NCI-H1436 (cell line): ENCODE results near the gene BLVRA.
"Not testable (repeated sequence)": the region's sequence is repeated elsewhere in the genome, so short reads cannot be mapped to it uniquely, and the experiment has no call there.

Source experiments
- DNase-seq: peaks from one replicate; lab custom pipeline; 2025; lab: John Stamatoyannopoulos, UW

The BLVRA gene

DNA sequence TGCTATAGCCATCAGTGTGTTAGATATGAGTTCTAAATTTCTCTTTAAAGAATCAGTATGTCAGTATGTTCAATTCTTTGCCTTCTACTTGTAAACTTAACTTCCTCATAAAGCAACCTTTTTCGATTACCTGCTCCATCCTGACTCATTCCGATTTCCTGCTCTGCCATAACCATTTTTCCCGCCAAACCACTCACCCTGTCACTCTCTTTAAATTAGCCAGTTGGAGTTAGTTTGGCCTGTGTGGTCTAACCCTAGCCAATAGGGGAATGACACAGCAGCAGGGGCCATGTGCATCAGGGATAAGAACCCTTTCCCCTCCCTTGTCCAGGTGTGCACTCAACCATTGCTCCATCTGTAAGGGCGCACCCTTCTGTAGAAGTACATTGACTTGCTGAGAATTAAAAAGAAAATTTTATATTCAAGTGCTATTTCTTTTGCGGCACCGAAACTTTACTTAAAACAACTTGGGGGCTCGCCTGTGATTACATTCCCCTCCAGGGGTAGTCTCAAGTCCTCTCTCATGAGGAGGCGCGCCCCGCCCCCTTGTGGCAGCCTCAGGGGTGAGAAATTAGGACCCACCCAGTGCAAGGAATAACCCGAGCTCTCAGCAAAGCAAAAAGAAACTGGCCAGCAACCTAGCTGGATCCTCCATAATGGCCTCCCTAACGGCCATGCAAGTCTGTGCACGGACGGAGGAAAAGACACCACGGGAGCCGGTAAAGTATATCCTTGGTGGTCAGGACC is 51.9 kb downstream of the BLVRA start:
- DNase-seq = not testable (repeated sequence)

DNA sequence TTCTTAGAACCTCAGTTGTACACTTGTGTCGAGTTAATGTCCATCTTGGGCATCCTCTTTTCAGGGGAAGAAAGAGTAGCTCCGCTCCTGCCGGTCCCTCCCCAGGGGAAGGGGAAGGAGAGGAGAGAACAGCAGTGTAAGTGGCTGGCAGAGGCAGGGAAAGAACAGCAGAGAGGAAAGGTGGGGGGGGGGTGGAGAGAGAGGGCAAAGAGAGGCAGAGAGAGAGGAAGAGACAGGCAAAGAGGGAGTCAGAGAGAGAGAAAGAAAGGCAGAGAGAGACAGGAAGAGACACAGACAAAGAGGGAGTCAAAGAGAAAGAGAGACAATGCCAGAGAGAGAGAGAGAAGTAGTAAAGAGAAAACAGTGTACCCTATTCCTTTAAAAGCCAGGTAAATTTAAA is 56.9 kb downstream of the BLVRA start:
- no peak for DNase-seq

DNA sequence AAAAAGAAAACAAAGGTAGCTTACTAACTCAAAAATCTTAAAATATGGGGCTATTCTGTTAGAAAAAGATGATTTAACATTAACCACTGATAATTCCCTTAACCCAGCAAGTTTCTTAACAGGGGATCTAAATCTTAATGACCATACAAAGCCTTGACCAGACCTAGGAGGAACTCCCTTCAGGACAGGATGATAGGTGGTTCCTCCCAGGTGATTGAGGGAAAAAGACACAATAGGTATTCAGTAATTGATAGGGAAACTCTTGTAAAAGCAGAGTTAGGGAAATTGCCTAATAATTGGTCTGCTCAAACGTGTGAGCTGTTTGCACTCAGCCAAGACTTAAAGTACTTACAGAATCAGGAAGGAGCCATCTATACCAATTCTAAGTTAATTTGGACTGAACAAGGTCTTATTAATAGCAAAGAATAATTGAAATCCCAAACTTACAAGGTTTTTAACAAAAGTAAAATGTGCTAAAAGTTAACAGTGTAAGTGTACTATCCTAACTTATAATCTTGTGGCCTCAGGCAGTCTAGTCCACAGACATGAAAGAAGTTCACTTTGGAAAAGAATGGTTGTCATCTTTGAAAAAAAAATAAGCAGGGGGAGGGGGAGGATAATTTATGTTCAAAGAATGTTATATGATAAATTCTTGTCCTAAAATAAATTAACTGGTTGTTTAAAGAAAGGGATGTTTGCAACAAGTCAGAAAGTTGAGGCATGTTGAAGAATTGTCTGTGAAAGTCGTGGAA is 57.7 kb downstream of the BLVRA start:
- not testable (repeated sequence) for DNase-seq

DNA sequence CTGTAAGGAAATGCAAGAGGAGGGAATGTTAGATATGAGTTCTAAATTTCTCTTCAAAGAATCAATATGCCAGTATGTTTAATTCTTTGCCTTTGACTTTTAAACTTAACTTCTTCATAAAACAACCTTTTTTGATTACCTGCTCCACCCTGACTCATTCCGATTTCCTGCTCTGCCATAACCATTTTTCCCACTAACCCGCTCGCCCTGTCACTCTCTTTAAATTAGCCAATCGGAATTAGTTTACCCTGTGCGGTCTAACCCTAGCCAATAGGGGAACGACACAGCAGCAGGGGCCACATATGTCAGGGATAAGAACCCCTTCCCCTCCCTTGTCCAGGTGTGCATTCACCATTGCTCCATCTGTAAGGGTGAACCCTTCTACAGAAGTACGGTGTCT is 64.9 kb downstream of the BLVRA start:
- not testable (repeated sequence) for DNase-seq

DNA sequence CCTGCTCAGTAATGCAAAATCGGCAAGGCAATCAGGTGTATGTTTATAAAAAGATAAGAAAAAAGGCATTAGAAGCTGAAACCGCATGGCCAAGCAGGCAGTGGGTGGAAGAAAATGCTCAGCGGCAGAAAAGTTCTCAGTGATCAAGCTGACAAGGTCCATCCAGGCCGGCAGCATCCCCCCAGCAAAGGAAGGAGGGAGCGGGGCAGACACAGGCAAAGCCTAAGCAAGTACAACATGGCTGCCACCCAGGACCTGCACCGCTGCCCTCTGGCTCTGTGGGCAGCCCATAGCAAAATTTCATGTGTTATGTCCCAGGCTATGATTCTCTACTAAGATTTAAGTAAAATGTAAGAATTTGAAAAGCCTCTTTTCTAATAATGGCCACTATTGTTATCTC is 65.5 kb downstream of the BLVRA start:
- DNase-seq = no peak

DNA sequence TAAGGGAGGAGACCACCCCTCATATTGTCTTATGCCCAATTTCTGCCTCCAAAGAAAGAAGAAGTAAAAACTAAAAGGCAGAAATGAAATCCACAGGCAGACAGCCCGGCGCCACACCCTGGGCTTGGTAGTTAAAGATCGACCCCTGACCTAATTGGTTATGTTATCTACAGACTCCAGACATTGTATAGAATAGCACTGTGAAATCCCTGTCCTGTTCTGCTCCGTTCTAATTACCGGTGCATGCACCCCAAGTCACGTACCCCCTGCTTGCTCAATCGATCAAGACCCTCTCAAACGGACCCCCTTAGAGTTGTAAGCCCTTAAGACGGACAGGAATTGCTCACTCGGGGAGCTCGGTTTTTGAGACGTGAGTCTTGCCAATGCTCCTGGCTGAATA is 66.0 kb downstream of the BLVRA start:
- DNase-seq = not testable (repeated sequence)

DNA sequence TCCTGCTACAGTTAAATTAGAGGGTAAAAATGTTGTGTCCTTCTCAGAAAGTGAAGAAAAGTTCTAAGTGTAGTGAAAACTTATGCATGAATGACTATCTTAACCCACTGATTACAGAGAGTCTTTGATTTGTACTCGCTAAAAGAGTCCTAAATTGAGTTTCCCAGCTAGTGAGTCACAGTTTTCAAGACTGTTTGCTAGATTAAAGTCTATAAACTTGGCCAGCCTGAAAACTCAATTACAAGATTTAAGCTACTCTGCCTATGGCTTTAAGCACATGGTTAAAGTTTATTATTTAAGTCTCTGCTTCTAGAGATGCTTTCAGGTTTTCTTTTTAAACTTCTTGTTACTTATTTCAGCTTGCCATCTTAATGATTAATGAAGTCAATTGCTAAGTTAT is 66.5 kb downstream of the BLVRA start:
- no peak for DNase-seq

DNA sequence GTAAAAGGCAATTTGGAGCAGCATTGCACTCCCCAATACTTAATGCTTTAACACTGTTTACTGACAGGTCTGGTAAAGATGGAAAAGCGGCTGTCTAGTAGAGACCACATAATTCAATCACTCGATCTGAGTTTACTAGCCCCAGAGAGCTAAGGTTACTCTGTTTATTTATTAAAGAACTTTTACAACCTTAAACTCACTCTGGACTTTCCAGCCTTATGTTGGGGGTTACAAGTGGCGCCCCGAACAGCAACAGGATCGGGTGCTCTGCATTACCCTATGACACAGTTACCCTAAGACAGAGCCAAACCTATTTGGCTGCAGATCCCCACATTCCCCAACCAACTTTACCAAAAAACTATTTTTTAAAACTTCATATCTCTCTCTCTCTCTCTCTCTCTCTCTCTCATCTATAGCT is 66.9 kb downstream of the BLVRA start:
- DNase-seq = no peak

DNA sequence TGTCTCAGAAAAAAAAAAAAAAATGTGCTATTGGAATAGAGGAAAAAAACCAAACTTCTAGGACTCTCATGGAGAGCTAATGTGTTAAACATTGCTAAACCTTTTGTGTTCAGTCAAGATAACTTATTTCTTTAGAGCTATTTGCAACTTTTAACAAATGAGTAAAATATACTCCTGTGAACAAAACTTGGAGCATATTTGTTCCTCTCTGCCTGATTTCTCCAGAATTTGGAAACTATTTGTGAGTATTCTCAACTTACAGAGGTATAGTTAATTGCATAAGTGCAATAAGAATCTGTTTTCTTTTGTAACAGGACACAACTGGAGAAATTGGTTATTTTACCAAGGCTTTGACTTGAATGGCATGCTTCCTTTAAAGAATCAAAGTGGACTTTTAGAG is 72.4 kb downstream of the BLVRA start:
- DNase-seq = not testable (repeated sequence)

DNA sequence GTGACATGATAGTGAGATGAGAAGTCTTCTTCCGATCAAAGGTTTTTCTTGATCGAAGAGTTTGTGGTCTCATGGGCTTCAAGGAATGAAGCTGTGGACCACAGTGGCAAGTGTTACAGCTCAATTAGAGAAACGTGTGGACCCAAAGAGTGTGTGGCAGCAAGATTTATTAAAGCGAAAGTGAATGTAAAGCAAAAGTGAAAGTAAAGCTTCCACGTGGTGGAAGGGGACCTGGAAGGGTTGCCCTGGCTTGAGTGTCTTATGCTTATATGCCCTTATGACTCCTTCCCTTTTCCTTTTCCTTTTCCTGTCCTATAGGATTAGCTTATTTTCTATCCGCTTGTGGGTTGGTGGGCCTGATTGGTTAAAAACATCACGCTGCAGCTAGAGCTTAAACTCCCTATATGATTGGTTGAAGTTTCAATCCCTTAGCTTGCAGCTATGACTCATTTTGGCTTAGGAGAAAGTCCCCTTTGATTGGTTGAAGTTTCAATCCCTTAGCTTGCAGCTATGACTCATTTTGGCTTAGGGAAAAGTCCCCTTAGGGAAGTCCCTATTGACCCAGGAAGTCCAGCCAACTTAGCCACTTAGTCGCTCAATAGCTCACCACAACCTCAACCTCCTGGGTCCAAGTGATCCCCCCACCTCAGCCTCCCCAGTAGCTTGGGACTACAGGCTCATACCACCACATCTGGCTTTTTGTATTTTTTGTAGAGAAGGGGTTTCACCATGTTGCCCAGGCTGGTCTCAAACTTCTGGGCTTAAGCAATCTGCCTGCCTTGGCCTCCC is 76.2 kb downstream of the BLVRA start:
- no peak for DNase-seq

DNA sequence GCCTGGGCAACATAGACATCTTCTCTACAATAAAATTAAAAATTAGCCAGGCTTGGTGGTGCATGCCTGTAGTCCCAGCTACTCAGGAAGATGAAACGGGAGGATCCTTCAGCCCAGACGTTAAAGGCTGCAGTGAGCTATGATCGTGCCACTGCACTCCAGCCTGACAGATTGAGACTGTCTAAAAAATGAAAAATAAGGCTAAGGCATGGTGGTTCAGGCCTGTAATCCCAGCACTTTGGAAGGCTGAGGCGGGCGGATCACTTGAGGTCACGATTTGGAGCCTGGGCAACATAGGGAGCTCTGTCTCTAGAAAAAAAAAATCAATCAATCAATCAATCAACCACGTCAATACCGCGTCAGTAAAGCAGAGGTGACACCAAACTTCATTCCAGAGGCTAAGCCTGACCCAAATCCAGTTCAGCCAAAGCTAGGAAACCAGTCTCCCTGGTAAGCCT is 79.8 kb downstream of the BLVRA start:
- DNase-seq = no peak

DNA sequence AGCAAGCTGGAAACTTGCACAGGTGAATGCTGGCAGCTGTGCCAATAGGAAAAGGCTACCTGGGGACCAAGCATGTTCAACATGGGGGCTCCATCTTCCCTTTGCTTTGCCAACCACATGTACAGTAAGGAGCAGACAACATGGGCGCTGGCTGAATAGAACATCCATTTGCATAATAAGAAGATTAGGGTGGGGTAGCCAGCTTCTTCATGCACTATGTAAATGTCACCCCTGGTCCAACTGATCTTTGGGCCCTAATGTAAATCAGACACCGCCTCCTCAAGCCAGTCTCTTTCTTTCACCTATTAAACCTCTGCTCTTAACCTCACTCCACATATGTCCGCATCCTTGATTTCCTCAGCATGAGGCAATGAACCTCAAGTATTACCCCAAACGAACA is 84.8 kb downstream of the BLVRA start:
- DNase-seq = no peak

DNA sequence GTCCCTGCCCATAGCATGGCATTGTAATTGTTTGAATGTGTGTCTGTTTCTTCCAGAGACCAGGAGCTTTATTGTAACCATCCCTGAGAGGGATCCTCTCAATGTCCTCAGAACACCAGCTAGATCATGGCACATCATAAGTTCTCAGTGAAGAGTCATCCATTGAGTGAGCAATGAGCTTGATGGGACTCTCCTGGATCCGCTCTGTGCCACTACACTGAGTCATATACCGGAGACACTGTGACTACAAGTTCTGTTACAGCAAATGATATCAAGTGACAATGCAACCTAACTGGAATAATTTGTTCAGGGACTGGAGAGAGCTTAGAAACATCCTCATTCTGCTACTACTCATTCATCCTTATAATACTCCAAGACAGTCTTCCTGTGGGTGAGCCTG is 85.8 kb downstream of the BLVRA start:
- DNase-seq = no peak

DNA sequence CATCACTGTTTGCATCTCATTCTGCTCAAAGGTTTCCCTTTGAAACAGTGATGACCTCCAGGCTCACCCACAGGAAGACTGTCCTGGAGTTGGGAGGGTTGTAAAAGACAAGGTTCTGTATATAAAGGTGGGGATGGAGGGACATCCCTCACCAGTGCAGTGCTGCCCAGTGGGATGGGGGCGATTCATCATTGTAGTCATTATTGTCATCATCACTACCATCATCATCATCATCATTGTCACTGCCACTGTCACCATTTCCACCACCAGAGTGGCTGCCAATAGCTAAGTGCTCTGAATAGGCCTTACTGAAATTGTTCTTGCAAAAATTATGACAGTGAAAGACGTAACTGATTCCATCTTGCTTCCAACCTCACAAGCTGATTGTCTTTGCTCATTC is 86.2 kb downstream of the BLVRA start:
- no peak for DNase-seq

DNA sequence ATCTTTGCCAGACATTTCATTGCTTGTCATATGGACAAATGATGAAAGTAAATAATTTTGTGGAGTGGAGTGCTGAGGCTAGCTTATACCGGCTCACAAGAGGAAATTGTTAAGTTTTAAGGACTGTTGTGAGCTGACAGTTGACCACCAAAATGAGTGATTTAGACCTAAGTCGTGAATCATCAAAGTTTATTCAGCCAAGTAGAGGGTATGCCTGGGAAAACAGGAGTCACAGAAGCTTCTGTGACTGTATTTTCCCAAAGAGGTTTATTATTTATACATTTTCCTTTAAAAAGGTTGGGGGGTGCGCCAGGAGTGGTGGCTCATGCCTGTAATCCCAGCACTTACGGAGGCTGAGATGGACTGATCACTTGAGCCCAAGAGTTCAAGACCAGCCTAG is 89.0 kb downstream of the BLVRA start:
- no peak for DNase-seq

DNA sequence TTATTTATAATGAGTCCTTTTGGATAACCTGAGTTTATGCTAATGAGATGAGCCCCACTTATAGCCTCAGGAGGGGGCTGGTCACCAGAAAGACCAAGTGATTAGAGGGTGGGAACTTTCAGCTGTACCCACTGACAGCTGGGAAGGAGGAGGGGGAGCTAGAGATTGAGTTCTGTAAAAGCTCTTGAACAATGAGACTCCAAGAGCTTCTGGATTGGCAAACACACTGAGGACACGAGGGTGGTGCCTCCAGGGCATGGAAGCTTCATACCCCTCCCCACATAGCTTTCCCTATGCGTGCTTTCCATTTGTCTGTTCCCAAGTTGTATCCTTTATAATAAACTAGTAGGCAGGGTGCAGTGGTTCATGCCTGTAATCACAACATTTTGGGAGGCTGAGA is 90.6 kb downstream of the BLVRA start:
- DNase-seq = no peak

DNA sequence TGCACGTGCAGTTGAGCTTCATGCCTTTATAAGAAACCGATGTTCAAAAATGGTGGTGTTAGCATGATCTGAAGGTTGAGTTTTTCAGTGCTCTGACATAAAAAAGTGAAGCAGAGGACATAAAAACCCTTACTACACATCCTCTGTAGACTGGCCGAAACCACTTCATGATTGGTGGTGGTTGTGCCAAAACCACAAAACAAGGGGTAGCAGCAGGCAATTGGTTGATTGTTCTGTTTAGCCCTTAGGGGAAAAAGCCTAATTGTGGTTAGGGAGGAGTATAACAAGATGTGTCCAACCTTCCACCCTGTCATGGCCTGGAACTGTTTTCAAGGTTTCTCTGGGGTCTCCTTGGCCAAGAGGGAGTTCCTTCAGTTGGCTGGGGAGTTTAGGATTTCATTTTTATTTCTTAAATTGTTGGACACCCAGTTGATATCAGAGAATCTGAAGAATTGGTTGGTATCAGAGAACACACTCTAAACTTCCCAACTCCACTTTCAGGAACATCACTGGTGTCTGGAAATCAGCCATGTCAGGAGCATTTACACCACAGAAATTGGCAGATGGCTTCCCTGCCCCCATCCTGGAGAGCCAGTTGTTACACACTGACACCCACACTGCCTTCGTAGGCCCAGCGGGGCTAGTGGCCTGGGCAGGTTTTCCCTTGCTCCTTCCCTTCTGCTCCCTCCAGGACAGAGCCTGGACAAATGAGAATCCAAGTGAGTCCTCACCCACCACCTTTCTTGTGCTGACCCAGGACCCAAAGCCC is 92.1 kb downstream of the BLVRA start:
- no peak for DNase-seq

DNA sequence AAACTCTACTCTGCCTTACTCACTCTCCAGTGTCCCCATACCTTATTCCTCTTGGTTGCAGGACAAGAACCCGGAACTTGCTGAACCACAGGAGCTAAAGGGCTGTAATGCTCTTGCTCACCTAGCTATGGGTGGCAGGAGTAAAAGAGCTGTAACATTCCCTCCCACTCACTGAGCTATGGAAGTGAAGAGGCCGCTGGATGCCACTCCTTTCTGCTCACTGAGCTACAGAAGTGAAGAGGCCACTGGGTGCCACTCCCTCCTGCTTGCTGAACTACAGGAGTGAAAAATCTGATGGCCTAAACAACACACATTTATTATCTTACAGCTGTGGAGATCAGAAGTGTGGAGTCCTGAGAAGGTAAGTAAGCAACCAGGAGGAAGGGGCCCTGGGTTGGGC is 93.3 kb downstream of the BLVRA start:
- no peak for DNase-seq

DNA sequence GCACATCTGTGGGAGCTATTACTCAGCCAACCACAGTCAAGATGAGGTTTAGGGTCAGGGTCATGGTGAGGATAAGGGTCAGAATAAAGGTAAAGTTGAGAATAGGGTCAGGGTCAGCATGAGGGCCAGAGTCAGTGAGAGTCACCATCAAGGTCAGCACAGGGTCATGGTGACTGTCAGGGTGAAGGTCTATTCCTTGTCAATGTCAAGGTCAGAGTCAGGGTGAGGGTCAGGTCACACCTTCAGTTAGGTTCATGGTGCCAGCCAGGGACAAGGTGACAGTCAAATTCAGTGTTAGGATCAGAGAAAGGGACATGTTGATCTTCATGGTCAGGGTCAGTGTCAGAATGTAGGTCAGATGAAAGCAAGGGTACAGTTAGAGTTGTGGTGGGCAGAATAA is 96.7 kb downstream of the BLVRA start:
- DNase-seq = no peak

DNA sequence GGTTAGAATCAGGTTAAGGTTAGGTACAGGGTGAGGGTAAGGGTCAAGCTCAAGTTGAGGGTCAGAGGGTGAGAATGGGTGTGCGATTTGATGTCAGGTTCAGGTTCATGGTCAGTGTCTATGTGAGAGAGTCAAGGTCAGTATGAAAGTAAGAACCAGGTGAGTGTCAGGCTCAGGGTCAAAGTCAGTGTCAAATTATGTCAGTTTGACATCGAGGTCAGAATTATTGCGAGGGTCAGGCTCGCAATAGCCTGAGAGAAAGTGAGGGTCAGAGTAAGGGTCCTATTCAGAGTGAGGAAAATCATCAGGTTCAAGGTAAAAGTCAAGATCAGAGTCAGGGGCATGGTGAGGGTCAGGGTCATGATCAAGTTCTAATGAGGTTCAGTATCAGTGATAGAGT is 97.8 kb downstream of the BLVRA start:
- DNase-seq = no peak
